ENCODE measurements around the gene RENBP.

DNA sequence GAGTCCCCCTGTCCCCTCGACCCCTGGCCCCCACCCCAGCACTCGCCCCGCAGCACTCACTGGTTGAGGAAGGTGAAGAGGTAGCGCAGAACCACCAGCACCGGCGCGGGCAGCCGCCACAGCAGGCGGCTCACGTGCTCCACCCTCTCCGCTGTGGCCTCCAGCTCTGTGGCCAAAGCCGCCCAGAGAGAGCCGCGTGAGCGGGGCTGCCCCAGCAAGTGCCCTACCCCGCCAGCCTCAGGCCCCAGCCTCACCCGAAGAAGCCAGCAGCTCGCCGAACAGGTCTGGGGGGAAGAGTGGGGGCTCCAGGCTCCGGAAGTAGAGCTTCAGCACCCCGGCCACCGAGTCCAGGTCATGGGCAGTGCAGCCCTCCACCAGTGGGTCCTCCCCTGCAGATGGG is 34.0 kb downstream of the RENBP start:
- TF ChIP-seq, protein P1, sequence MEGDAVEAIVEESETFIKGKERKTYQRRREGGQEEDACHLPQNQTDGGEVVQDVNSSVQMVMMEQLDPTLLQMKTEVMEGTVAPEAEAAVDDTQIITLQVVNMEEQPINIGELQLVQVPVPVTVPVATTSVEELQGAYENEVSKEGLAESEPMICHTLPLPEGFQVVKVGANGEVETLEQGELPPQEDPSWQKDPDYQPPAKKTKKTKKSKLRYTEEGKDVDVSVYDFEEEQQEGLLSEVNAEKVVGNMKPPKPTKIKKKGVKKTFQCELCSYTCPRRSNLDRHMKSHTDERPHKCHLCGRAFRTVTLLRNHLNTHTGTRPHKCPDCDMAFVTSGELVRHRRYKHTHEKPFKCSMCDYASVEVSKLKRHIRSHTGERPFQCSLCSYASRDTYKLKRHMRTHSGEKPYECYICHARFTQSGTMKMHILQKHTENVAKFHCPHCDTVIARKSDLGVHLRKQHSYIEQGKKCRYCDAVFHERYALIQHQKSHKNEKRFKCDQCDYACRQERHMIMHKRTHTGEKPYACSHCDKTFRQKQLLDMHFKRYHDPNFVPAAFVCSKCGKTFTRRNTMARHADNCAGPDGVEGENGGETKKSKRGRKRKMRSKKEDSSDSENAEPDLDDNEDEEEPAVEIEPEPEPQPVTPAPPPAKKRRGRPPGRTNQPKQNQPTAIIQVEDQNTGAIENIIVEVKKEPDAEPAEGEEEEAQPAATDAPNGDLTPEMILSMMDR (IDR thresholded peaks at IDR 0.05), result no peak
- TF ChIP-seq POLR2AphosphoS5 (IDR thresholded peaks at IDR 0.05), result no peak
